Measurements from ENCODE around the gene KCNQ1.

The KCNQ1 gene

GRCh38 chr11:2554338-2555207 lies 109.8 kb downstream of the KCNQ1 start:
- DNase-seq: no peak

GRCh38 chr11:2555336-2555735 lies 110.5 kb downstream of the KCNQ1 start:
- DNase-seq: no peak

- DNase-seq: no peak
Observed at GRCh38 chr11:2555891-2556290, 111.1 kb downstream of the KCNQ1 start.

- DNase-seq: no peak
Observed at GRCh38 chr11:2557381-2557780, 112.6 kb downstream of the KCNQ1 start.

- DNase-seq: no peak
Observed at GRCh38 chr11:2558397-2558796, 113.6 kb downstream of the KCNQ1 start.

- DNase-seq: no peak
Observed at GRCh38 chr11:2558861-2559526, 114.2 kb downstream of the KCNQ1 start.

- DNase-seq: no peak
Observed at GRCh38 chr11:2559527-2560311, 114.9 kb downstream of the KCNQ1 start.

GRCh38 chr11:2561696-2562581 lies 117.1 kb downstream of the KCNQ1 start:
- peak in 12 of 14 donors; percentile 26 to 86 (median 72) for DNase-seq

- no peak for DNase-seq
Observed at GRCh38 chr11:2562890-2563212, 118.0 kb downstream of the KCNQ1 start.

GRCh38 chr11:2563213-2564007 lies 118.6 kb downstream of the KCNQ1 start:
- no peak for DNase-seq

GRCh38 chr11:2564008-2564530 lies 119.3 kb downstream of the KCNQ1 start:
- no peak for DNase-seq

- no peak for DNase-seq
Observed at GRCh38 chr11:2564588-2565425, 120.0 kb downstream of the KCNQ1 start.

GRCh38 chr11:2565447-2566222 lies 120.8 kb downstream of the KCNQ1 start:
- no peak for DNase-seq

- no peak for DNase-seq
Observed at GRCh38 chr11:2566223-2567025, 121.6 kb downstream of the KCNQ1 start.

GRCh38 chr11:2567026-2567671 lies 122.3 kb downstream of the KCNQ1 start:
- DNase-seq: no peak

GRCh38 chr11:2569321-2569721 lies 124.5 kb downstream of the KCNQ1 start:
- DNase-seq: no peak

GRCh38 chr11:2569731-2570210 lies 125.0 kb downstream of the KCNQ1 start:
- no peak for DNase-seq

Measured in C1 segment of cervical spinal cord (tissue), 14 donors.